Measurements from ENCODE around the gene CNTNAP1. TPM values are rescaled to one million over a fixed set of nuclear protein-coding genes. Genes with fewer than 3 reads are reported as not detected.

The CNTNAP1 gene
- total RNA-seq, 1 donor from 2014 or later: 17.0 TPM

- no peak for TF ChIP-seq CTCF (conservative IDR thresholded peaks at IDR 0.05)
- Mint-ChIP-seq H3K4me1 (no peaks in the 10 kb centered on the region), H3K4me3 (no peak overlapping the region), H3K27me3 (ENCODE audit: low read depth) (no peaks in the 10 kb centered on the region), H3K27ac (ENCODE audit: unreplicated experiment) (no peak overlapping the region), H3K36me3 (ENCODE audit: low read depth) (peaks cover 6% of the 10 kb centered on the region), H3K9me3 (no peaks in the 10 kb centered on the region)
- no peak for DNase-seq (ENCODE audit: low read depth, low spot score)
Observed at GRCh38 chr17:42708588-42708987, 26.3 kb downstream of the CNTNAP1 start.

- H3K36me3 Mint-ChIP-seq (ENCODE audit: low read depth): peaks cover 2% of the 10 kb centered on the region
- no peaks in the 10 kb centered on the region for H3K27me3 Mint-ChIP-seq (ENCODE audit: low read depth)
- H3K9me3 Mint-ChIP-seq: no peaks in the 10 kb centered on the region
- no peaks in the 10 kb centered on the region for H3K4me1 Mint-ChIP-seq
- DNase-seq (ENCODE audit: low read depth, low spot score): no peak
- H3K27ac Mint-ChIP-seq (ENCODE audit: unreplicated experiment): no peak overlapping the region
- no peak for TF ChIP-seq CTCF (conservative IDR thresholded peaks at IDR 0.05)
- no peak overlapping the region for H3K4me3 Mint-ChIP-seq
Observed at GRCh38 chr17:42709561-42709960, 27.2 kb downstream of the CNTNAP1 start.

GRCh38 chr17:42720996-42721583 is 38.8 kb downstream of the CNTNAP1 start:
- Mint-ChIP-seq H3K36me3 (ENCODE audit: low read depth) (peaks cover 7% of the 10 kb centered on the region), H3K27ac (ENCODE audit: unreplicated experiment) (no peak overlapping the region), H3K4me1 (no peaks in the 10 kb centered on the region), H3K27me3 (ENCODE audit: low read depth) (no peaks in the 10 kb centered on the region), H3K9me3 (no peaks in the 10 kb centered on the region), H3K4me3 (no peak overlapping the region)
- DNase-seq (ENCODE audit: low read depth, low spot score): peak; percentile 18
- peak; percentile 81 for TF ChIP-seq CTCF (conservative IDR thresholded peaks at IDR 0.05)

GRCh38 chr17:42723636-42724035 is 41.3 kb downstream of the CNTNAP1 start:
- H3K4me1 Mint-ChIP-seq: no peaks in the 10 kb centered on the region
- no peaks in the 10 kb centered on the region for H3K27me3 Mint-ChIP-seq (ENCODE audit: low read depth)
- H3K36me3 Mint-ChIP-seq (ENCODE audit: low read depth): peaks cover 5% of the 10 kb centered on the region
- no peak overlapping the region for H3K27ac Mint-ChIP-seq (ENCODE audit: unreplicated experiment)
- H3K9me3 Mint-ChIP-seq: no peaks in the 10 kb centered on the region
- H3K4me3 Mint-ChIP-seq: no peak overlapping the region
- no peak for TF ChIP-seq CTCF (conservative IDR thresholded peaks at IDR 0.05)
- DNase-seq (ENCODE audit: low read depth, low spot score): no peak

GRCh38 chr17:42725143-42725542 is 42.8 kb downstream of the CNTNAP1 start:
- TF ChIP-seq CTCF (conservative IDR thresholded peaks at IDR 0.05): no peak
- no peaks in the 10 kb centered on the region for H3K9me3 Mint-ChIP-seq
- H3K27me3 Mint-ChIP-seq (ENCODE audit: low read depth): no peaks in the 10 kb centered on the region
- no peak overlapping the region for H3K4me3 Mint-ChIP-seq
- no peaks in the 10 kb centered on the region for H3K4me1 Mint-ChIP-seq
- DNase-seq (ENCODE audit: low read depth, low spot score): no peak
- H3K27ac Mint-ChIP-seq (ENCODE audit: unreplicated experiment): no peak overlapping the region
- peaks cover 5% of the 10 kb centered on the region for H3K36me3 Mint-ChIP-seq (ENCODE audit: low read depth)
